PC-3 (cell line): Measurements from ENCODE around the gene RFWD3.

Experiments used
- CTCF ChIP-seq: fragments of 300-600 bp; sonication (generic); conservative IDR thresholded peaks from 2 replicates; pipeline ENCODE4 v1.5.1; 2017; ENCODE audit warnings: antibody characterized with exemption, low read depth, mild to moderate bottlenecking, low read length
- EZH2 ChIP-seq: fragments of 300-600 bp; sonication (generic); IDR thresholded peaks from one replicate; pipeline ENCODE4 v1.6.1; 2017; ENCODE audit warnings: antibody characterized with exemption, mild to moderate bottlenecking, low read length; ENCODE audit not compliant: unreplicated experiment
- EZH2phosphoT487 ChIP-seq: fragments of 300-600 bp; sonication (generic); IDR thresholded peaks from 2 replicates; pipeline ENCODE4 v1.6.1; 2018; ENCODE audit warnings: mild to moderate bottlenecking, antibody characterized with exemption, low read length, borderline replicate concordance

DNA sequence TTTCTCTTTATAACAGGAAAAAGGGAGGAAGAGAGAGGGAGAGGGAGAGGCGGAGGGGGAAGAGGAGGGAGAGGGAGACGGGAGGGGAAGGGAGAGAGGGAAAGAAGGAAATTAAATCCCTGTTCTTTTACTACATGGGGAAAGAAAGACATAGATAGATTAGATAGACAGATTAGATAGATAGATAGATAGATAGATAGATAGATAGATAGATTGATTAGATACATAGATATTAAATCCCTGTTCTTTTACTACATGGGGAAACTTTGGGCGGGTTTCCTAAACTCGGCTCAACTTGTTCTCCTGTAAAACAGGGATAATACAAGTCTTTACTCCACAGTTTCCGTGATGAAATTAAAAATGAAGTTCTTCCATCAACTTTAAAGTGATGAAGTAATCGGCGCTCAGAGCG, 661 bp downstream of the RFWD3 start:
- TF ChIP-seq CTCF = no peak
- TF ChIP-seq EZH2 = no peak
- TF ChIP-seq EZH2phosphoT487 = no peak
